KMS-11 (cell line): Measurements from ENCODE around the gene ZBTB38.

Source experiments
- H2AFZ ChIP-seq: fragments of 200-600 bp; sonication (generic); 2 replicates; pipeline ENCODE4 v1.6.1; 2016; ENCODE audit warnings: antibody characterized with exemption, mixed run types, low read depth
- H3K27ac ChIP-seq: fragments of 200-600 bp; sonication (generic); 2 replicates; pipeline ENCODE4 v1.6.1; 2016; ENCODE audit warnings: mild to moderate bottlenecking, mixed run types
- H3K27me3 ChIP-seq: fragments of 200-600 bp; sonication (generic); 2 replicates; pipeline ENCODE4 v1.6.1; 2017; ENCODE audit warnings: mild to moderate bottlenecking, low read depth, mixed run types, moderate library complexity; ENCODE audit not compliant: insufficient read depth
- H3K36me3 ChIP-seq: fragments of 200-600 bp; sonication (generic); 2 replicates; pipeline ENCODE4 v1.6.1; 2017; ENCODE audit warnings: mild to moderate bottlenecking, mixed run types; ENCODE audit not compliant: insufficient read depth
- H3K4me1 ChIP-seq: fragments of 200-600 bp; sonication (generic); 2 replicates; pipeline ENCODE4 v1.6.1; 2016; ENCODE audit warnings: mild to moderate bottlenecking, low read depth, mixed run types; ENCODE audit not compliant: poor library complexity, severe bottlenecking
- H3K4me2 ChIP-seq: fragments of 200-600 bp; sonication (generic); 2 replicates; pipeline ENCODE4 v1.7.0; 2016; ENCODE audit warnings: mild to moderate bottlenecking, mixed run types
- H3K4me3 ChIP-seq: fragments of 200-600 bp; sonication (generic); IDR thresholded peaks from 2 replicates; pipeline ENCODE4 v1.6.1; 2017; ENCODE audit warnings: low read depth, low read length, mixed read lengths; ENCODE audit not compliant: insufficient read depth
- H3K79me2 ChIP-seq: fragments of 200-600 bp; sonication (generic); 2 replicates; pipeline ENCODE4 v1.6.1; 2016; ENCODE audit warnings: low read depth, mixed run types; ENCODE audit not compliant: insufficient read depth
- H3K9ac ChIP-seq: fragments of 200-600 bp; sonication (generic); 2 replicates; pipeline ENCODE4 v1.6.1; 2016; ENCODE audit warnings: mild to moderate bottlenecking, mixed run types
- H4K20me1 ChIP-seq: fragments of 200-600 bp; sonication (generic); 2 replicates; pipeline ENCODE4 v1.6.1; 2016; ENCODE audit warnings: mild to moderate bottlenecking, mixed run types; ENCODE audit not compliant: insufficient read depth
- CTCF ChIP-seq: fragments of 200-600 bp; sonication (generic); conservative IDR thresholded peaks from 2 replicates; pipeline ENCODE4 v1.6.1; 2017; ENCODE audit warnings: low read depth, mild to moderate bottlenecking, antibody characterized with exemption, low read length, moderate library complexity, mixed read lengths

The ZBTB38 gene

GRCh38 chr3:141413391-141413790 lies 45.1 kb downstream of the ZBTB38 start:
- TF ChIP-seq CTCF, result no peak
- Histone ChIP-seq H3K4me2 (no peak overlapping the region), H3K36me3 (peaks cover 69% of the 10 kb centered on the region; the same call in 1 of the 2 replicates), H2AFZ (no peak overlapping the region), H3K27ac (no peak overlapping the region), H3K9ac (no peak overlapping the region), H3K27me3 (no peaks in the 10 kb centered on the region), H4K20me1 (peaks cover 14% of the 10 kb centered on the region), H3K4me1 (peaks cover 93% of the 10 kb centered on the region), H3K4me3 (no peak overlapping the region), H3K79me2 (peaks cover 100% of the 10 kb centered on the region)

GRCh38 chr3:141413801-141414689 lies 45.7 kb downstream of the ZBTB38 start:
- peaks cover 100% of the 10 kb centered on the region for H3K79me2 ChIP-seq
- peaks cover 72% of the 10 kb centered on the region; the same call in 1 of the 2 replicates for H3K36me3 ChIP-seq
- H2AFZ ChIP-seq, result no peak overlapping the region
- H3K4me2 ChIP-seq, result no peak overlapping the region
- H3K27ac ChIP-seq, result no peak overlapping the region
- H3K9ac ChIP-seq, result no peak overlapping the region
- no peak overlapping the region for H3K4me3 ChIP-seq
- H3K4me1 ChIP-seq, result peaks cover 93% of the 10 kb centered on the region
- H4K20me1 ChIP-seq, result peaks cover 14% of the 10 kb centered on the region
- no peaks in the 10 kb centered on the region for H3K27me3 ChIP-seq
- no peak for TF ChIP-seq CTCF

- H4K20me1 ChIP-seq, result peaks cover 11% of the 10 kb centered on the region; the same call in 1 of the 2 replicates
- no peak overlapping the region for H2AFZ ChIP-seq
- TF ChIP-seq CTCF, result no peak
- peaks cover 100% of the 10 kb centered on the region for H3K79me2 ChIP-seq
- H3K4me3 ChIP-seq, result no peak overlapping the region
- peak overlapping the region; percentile 14; the same call in 1 of the 2 replicates for H3K27ac ChIP-seq
- no peak overlapping the region for H3K4me2 ChIP-seq
- H3K9ac ChIP-seq, result no peak overlapping the region
- H3K4me1 ChIP-seq, result peaks cover 93% of the 10 kb centered on the region
- no peaks in the 10 kb centered on the region for H3K27me3 ChIP-seq
- H3K36me3 ChIP-seq, result peaks cover 78% of the 10 kb centered on the region; the same call in 1 of the 2 replicates
Measured at GRCh38 chr3:141414800-141415462, 46.6 kb downstream of the ZBTB38 start.

GRCh38 chr3:141415953-141416352 lies 47.6 kb downstream of the ZBTB38 start:
- no peak for TF ChIP-seq CTCF
- H3K27ac ChIP-seq, result peak overlapping the region; percentile 14; the same call in 1 of the 2 replicates
- no peaks in the 10 kb centered on the region for H3K27me3 ChIP-seq
- no peak overlapping the region for H3K4me2 ChIP-seq
- H3K36me3 ChIP-seq, result peaks cover 80% of the 10 kb centered on the region; the same call in 1 of the 2 replicates
- H3K79me2 ChIP-seq, result peaks cover 100% of the 10 kb centered on the region
- H3K4me1 ChIP-seq, result peaks cover 93% of the 10 kb centered on the region
- H3K9ac ChIP-seq, result no peak overlapping the region
- no peak overlapping the region for H3K4me3 ChIP-seq
- H2AFZ ChIP-seq, result no peak overlapping the region
- H4K20me1 ChIP-seq, result peaks cover 19% of the 10 kb centered on the region; the same call in 1 of the 2 replicates
